ENCODE measurements around the gene PTPRS. TPM values are rescaled to one million over a fixed set of nuclear protein-coding genes. Genes with fewer than 3 reads are reported as not detected.

The PTPRS gene
- polyA plus RNA-seq, 6 donors from 2014 or later, result 0.19 to 1.5 (median 0.73) TPM; not detected in 1

GRCh38 chr19:5324947-5325346, 15.7 kb downstream of the PTPRS start:
- no peak overlapping the region for H3K4me3 Mint-ChIP-seq
- peaks cover 4 to 45% (median 13%) of the 10 kb centered on the region in 3 donors for H3K27me3 Mint-ChIP-seq
- peaks cover 5 to 13% (median 10%) of the 10 kb centered on the region in 7 donors for H3K9me3 Mint-ChIP-seq
- ATAC-seq (ENCODE audit: low read depth in 2 of 2) (no peak), DNase-seq (no peak)
- H3K36me3 Mint-ChIP-seq, result peaks cover 0 to 22% of the 10 kb centered on the region in 2 donors
- H3K4me1 Mint-ChIP-seq, result peaks cover 0 to 33% (median 9%) of the 10 kb centered on the region in 3 donors
- H3K27ac Mint-ChIP-seq, result no peak overlapping the region

- H3K27ac Mint-ChIP-seq, result peak overlapping the region in 2 of 6 donors; percentile 26 to 78
- peaks cover 0 to 22% of the 10 kb centered on the region in 2 donors for H3K36me3 Mint-ChIP-seq
- peaks cover 4 to 45% (median 23%) of the 10 kb centered on the region in 3 donors for H3K27me3 Mint-ChIP-seq
- H3K4me1 Mint-ChIP-seq, result peaks cover 0 to 30% (median 13%) of the 10 kb centered on the region in 3 donors
- H3K4me3 Mint-ChIP-seq, result peak overlapping the region in 4 of 8 donors; percentile 5 to 80 (median 70)
- DNase-seq (no peak), ATAC-seq (ENCODE audit: low read depth in 2 of 2) (no peak)
- peaks cover 5 to 13% (median 10%) of the 10 kb centered on the region in 7 donors for H3K9me3 Mint-ChIP-seq
These were observed 17.2 kb downstream of the PTPRS start for GRCh38 chr19:5323475-5323811.

GRCh38 chr19:5321851-5322681, 18.5 kb downstream of the PTPRS start:
- H3K27ac Mint-ChIP-seq, result peak overlapping the region in 3 of 6 donors; percentile 77 to 89 (median 78)
- DNase-seq, result peak; percentile 46

GRCh38 chr19:5321066-5321642, 19.5 kb downstream of the PTPRS start:
- Mint-ChIP-seq H3K4me3 (peak overlapping the region in 6 of 8 donors; percentile 9 to 72 (median 28)), H3K36me3 (peaks cover 0 to 22% of the 10 kb centered on the region in 2 donors), H3K27me3 (peaks cover 4 to 45% (median 23%) of the 10 kb centered on the region in 3 donors), H3K27ac (peak overlapping the region in 2 of 6 donors; percentile 15 to 49), H3K4me1 (peaks cover 0 to 28% (median 13%) of the 10 kb centered on the region in 3 donors), H3K9me3 (peaks cover 5 to 13% (median 10%) of the 10 kb centered on the region in 7 donors)
- no peak for ATAC-seq (ENCODE audit: low read depth in 2 of 2)
- DNase-seq, result no peak

More at GRCh38 chr19:5321851-5322681, 18.5 kb downstream of the PTPRS start:
- Mint-ChIP-seq H3K36me3 (peaks cover 0 to 22% of the 10 kb centered on the region in 2 donors), H3K4me3 (peak overlapping the region; percentile 38 to 82 (median 68)), H3K4me1 (peaks cover 0 to 30% (median 13%) of the 10 kb centered on the region in 3 donors), H3K9me3 (peaks cover 5 to 13% (median 10%) of the 10 kb centered on the region in 7 donors), H3K27me3 (peaks cover 4 to 41% (median 23%) of the 10 kb centered on the region in 3 donors)
- ATAC-seq (ENCODE audit: low read depth in 2 of 2), result peak; percentile 80 to 84

- peaks cover 0 to 11% (median 4%) of the 10 kb centered on the region in 7 donors for H3K9me3 Mint-ChIP-seq
- peaks cover 7 to 52% (median 23%) of the 10 kb centered on the region in 3 donors for H3K27me3 Mint-ChIP-seq
- ATAC-seq (ENCODE audit: low read depth in 2 of 2) (no peak), DNase-seq (no peak)
- peaks cover 0 to 28% (median 13%) of the 10 kb centered on the region in 3 donors for H3K4me1 Mint-ChIP-seq
- H3K27ac Mint-ChIP-seq, result peak overlapping the region in 1 of 6 donors; percentile 69
- peaks cover 0 to 12% of the 10 kb centered on the region in 2 donors for H3K36me3 Mint-ChIP-seq
- H3K4me3 Mint-ChIP-seq, result no peak overlapping the region
These were observed 21.1 kb downstream of the PTPRS start for GRCh38 chr19:5319516-5319915.

- Mint-ChIP-seq H3K36me3 (peaks cover 0 to 5% of the 10 kb centered on the region in 2 donors), H3K27me3 (peaks cover 3 to 41% (median 16%) of the 10 kb centered on the region in 3 donors), H3K9me3 (peaks cover 0 to 7% (median 1%) of the 10 kb centered on the region in 7 donors), H3K27ac (no peak overlapping the region), H3K4me1 (peaks cover 2 to 27% (median 11%) of the 10 kb centered on the region in 3 donors), H3K4me3 (no peak overlapping the region)
- no peak for ATAC-seq (ENCODE audit: low read depth in 2 of 2)
- DNase-seq, result no peak
These were observed 22.3 kb downstream of the PTPRS start for GRCh38 chr19:5318306-5318705.

- peaks cover 6 to 22% (median 8%) of the 10 kb centered on the region in 3 donors for H3K4me1 Mint-ChIP-seq
- H3K4me3 Mint-ChIP-seq, result peak overlapping the region in 1 of 8 donors; percentile 10
- no peak overlapping the region for H3K27ac Mint-ChIP-seq
- peaks cover 3 to 38% (median 10%) of the 10 kb centered on the region in 3 donors for H3K27me3 Mint-ChIP-seq
- no peak for ATAC-seq (ENCODE audit: low read depth in 2 of 2)
- H3K36me3 Mint-ChIP-seq, result no peaks in the 10 kb centered on the region
- H3K9me3 Mint-ChIP-seq, result peaks cover 0 to 3% (median 0%) of the 10 kb centered on the region in 7 donors
- DNase-seq, result no peak
These were observed 23.3 kb downstream of the PTPRS start for GRCh38 chr19:5317321-5317720.

- peaks cover 0 to 3% (median 0%) of the 10 kb centered on the region in 7 donors for H3K9me3 Mint-ChIP-seq
- H3K4me3 Mint-ChIP-seq, result no peak overlapping the region
- H3K4me1 Mint-ChIP-seq, result peaks cover 6 to 11% (median 8%) of the 10 kb centered on the region in 3 donors
- ATAC-seq (ENCODE audit: low read depth in 2 of 2) (no peak), DNase-seq (no peak)
- no peak overlapping the region for H3K27ac Mint-ChIP-seq
- H3K27me3 Mint-ChIP-seq, result peaks cover 3 to 35% (median 10%) of the 10 kb centered on the region in 3 donors
- no peaks in the 10 kb centered on the region for H3K36me3 Mint-ChIP-seq
These were observed 24.5 kb downstream of the PTPRS start for GRCh38 chr19:5316138-5316537.

- no peak for DNase-seq
- Mint-ChIP-seq H3K4me3 (no peak overlapping the region), H3K27me3 (peaks cover 3 to 29% (median 9%) of the 10 kb centered on the region in 3 donors), H3K36me3 (no peaks in the 10 kb centered on the region), H3K9me3 (peaks cover 0 to 3% (median 0%) of the 10 kb centered on the region in 7 donors), H3K4me1 (peaks cover 6 to 8% (median 8%) of the 10 kb centered on the region in 3 donors), H3K27ac (peak overlapping the region in 2 of 6 donors; percentile 16 to 78)
- ATAC-seq (ENCODE audit: low read depth in 2 of 2), result no peak
These were observed 25.7 kb downstream of the PTPRS start for GRCh38 chr19:5314907-5315298.

GRCh38 chr19:5314012-5314906, 26.4 kb downstream of the PTPRS start:
- no peak overlapping the region for H3K4me3 Mint-ChIP-seq
- H3K9me3 Mint-ChIP-seq, result peaks cover 0 to 5% (median 3%) of the 10 kb centered on the region in 7 donors
- no peak for ATAC-seq (ENCODE audit: low read depth in 2 of 2)
- H3K36me3 Mint-ChIP-seq, result no peaks in the 10 kb centered on the region
- DNase-seq, result no peak
- H3K4me1 Mint-ChIP-seq, result peaks cover 4 to 8% (median 6%) of the 10 kb centered on the region in 3 donors
- H3K27me3 Mint-ChIP-seq, result peaks cover 3 to 28% (median 3%) of the 10 kb centered on the region in 3 donors
- H3K27ac Mint-ChIP-seq, result peak overlapping the region in 3 of 6 donors; percentile 38 to 78 (median 57)

GRCh38 chr19:5313307-5313706, 27.3 kb downstream of the PTPRS start:
- H3K27ac Mint-ChIP-seq, result peak overlapping the region in 4 of 6 donors; percentile 64 to 96 (median 81)
- peaks cover 4 to 8% (median 6%) of the 10 kb centered on the region in 3 donors for H3K4me1 Mint-ChIP-seq
- peak; percentile 86 to 88 for ATAC-seq (ENCODE audit: low read depth in 2 of 2)
- peaks cover 0 to 32% (median 3%) of the 10 kb centered on the region in 3 donors for H3K27me3 Mint-ChIP-seq
- H3K9me3 Mint-ChIP-seq, result peaks cover 0 to 5% (median 3%) of the 10 kb centered on the region in 7 donors
- H3K4me3 Mint-ChIP-seq, result peak overlapping the region in 2 of 8 donors; percentile 31 to 60
- peak; percentile 77 for DNase-seq
- no peaks in the 10 kb centered on the region for H3K36me3 Mint-ChIP-seq

GRCh38 chr19:5312058-5312457, 28.6 kb downstream of the PTPRS start:
- H3K27ac Mint-ChIP-seq, result no peak overlapping the region
- peaks cover 4 to 8% (median 6%) of the 10 kb centered on the region in 3 donors for H3K4me1 Mint-ChIP-seq
- H3K4me3 Mint-ChIP-seq, result no peak overlapping the region
- ATAC-seq (ENCODE audit: low read depth in 2 of 2) (no peak), DNase-seq (no peak)
- peaks cover 0 to 5% (median 3%) of the 10 kb centered on the region in 7 donors for H3K9me3 Mint-ChIP-seq
- no peaks in the 10 kb centered on the region for H3K36me3 Mint-ChIP-seq
- H3K27me3 Mint-ChIP-seq, result peaks cover 0 to 34% (median 3%) of the 10 kb centered on the region in 3 donors
